Activated T-cell treated with anti-CD3 and anti-CD28 coated beads for 48 hours (primary cell): ENCODE measurements around the gene ARHGAP5.

Experiments
- DNase-seq: peaks from one replicate; pipeline ENCODE4 v3.0.0-alpha.2; 2020; ENCODE audit warnings: low read depth

ARHGAP5 gene

DNA sequence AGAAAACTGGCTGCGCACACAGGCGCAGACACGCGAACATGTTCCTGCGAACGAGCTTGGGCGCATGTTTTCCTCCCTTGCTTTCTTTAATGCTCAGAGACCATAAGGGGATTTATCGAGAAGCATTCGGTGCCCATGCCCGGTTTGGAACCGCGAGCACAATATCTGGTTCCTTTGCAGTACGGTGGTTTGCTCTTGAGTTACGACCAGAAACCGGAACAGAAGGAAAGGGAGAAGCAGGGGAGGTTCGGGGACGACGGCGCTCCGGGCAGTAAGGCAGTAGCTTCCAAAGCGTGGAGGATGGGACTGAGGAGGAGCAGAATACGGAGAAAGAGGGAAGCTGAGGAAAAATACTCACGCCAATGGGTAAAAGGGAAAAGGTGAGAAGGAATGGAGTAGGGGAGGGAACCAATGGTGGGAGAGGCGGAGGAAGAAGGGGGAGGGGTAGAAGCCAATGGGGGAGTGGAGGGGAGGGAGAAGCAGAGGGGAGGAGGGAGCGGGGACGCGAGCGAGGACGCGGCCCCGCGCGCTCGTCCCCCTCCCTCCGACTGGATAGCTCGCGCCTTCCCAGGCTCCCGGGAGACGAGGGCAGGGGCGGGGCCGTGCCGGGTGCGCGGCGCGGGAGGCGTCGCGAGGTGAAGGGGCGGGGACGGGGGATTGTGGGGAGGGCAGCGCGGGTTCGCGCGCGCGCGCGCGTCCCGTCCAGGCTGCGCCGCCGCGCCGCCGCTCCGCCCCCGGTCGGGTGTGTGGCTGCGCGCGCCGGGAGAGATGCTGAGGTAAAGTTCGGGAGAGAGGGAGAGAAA, 625 bp upstream of the ARHGAP5 start:
- DNase-seq = peak; percentile 83

DNA sequence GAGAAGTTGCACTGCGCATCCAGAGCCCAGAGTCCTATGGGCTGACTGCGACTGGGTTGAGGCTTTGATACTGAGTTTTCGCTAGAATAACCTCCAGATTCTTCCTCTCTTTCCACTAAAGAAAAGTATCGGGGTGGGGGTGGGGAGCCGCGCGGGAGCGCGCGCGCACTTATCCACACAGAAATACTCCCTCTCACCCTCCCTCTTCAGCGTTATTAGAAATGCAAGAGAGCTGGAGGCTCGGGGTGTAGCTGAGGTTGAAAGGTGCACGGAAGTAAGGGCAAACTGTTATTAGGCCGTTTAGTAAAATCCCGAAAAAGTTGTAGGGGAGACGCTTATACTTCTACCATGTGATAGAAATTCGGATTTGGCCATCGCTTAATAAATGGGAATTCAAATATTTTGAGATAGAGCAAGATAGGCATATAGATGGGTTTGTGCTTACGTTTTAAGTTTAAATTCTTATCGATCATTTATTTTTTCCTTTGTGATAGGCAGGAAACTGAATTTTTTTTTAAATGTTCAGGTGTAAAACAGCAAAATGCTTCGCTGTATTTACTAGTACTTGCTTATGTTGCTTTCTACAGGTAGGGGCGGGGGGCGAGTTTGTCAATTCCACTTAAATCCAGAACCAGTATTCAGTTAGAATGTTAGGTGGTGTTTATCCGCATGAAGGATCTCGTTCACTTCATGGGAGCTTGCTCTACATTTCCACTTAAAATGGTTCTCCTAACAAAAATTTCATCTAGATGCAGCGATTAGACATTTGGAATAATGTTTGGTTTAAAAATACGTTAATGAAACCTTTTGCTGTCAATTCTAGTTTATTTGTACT, 1.1 kb downstream of the ARHGAP5 start:
- DNase-seq = no peak

DNA sequence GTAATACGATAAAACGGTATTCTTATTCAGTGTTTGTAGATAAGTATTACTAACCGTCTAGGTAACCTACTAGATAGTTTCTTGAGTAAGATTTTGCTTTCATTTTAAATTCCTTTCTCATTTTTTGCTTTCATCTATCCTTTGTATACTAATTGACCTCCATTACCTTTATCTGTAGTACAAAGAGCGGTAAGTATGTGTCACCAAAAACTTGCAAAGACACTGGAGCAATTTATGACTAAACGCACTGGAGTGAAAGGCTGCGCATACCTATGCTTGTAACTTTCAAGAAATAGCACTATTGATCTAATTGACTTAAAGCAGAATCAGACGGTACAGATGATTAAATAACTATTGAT, 1.7 kb downstream of the ARHGAP5 start:
- DNase-seq = no peak

DNA sequence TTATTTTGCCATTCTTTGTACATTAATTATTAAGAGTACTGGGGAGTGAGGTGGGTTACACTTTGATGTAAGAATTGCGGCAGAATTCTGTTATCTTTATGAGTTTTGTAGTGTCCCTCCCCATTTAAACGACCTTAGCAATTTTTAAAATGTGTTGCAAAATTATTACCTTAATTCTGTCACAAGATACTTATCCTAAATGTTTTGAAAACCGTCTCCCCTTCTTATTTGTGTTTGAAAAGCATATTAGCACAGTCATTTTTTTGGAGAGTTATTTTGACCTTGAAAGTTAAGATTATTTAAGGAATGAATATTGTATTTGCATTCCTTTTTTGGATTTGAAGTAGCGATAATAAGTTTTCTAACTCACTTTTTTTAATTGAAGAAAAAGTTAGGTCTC, 2.2 kb downstream of the ARHGAP5 start:
- no peak for DNase-seq

DNA sequence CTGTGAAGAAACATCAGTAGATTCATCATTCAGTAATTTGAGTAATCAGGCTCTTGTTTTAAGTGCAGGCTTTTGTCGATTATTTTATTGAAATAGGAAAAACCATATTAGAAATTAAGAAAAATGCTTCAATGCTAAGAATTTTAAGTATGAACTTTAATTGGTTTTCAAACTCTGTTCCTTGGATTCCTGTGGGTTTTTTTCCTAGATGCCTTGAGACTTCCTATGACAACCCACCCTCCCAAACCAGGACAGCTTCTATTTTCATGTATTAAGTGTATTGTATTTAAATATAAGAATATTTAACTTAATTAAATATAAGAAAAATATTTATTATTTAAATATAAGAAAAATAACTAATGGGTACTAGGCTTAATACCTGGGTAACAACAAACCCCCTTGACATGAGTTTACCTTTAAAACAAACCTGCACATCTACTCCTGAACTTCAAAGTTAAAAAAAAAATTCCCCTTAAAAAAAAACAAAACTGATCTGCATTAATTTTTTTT, 3.0 kb downstream of the ARHGAP5 start:
- DNase-seq = no peak

DNA sequence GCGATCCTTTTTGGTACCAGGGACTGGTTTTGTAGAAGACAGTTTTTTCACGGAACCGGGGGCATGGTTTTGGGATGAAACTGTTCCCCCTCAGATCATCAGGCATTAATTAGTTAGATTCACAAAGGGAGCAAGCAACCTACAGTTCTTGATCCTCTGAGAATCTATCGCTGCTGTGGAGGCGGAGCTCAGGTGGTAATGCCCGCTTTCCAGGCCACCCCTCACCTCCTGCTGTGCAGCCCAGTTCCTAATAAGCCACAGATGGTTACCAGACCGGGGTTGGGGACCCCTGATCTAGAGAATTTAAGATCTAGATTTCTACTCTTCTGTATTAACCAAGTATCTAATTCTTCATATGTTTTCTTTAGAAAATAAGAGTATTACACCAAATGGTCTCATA, 4.8 kb downstream of the ARHGAP5 start:
- no peak for DNase-seq

DNA sequence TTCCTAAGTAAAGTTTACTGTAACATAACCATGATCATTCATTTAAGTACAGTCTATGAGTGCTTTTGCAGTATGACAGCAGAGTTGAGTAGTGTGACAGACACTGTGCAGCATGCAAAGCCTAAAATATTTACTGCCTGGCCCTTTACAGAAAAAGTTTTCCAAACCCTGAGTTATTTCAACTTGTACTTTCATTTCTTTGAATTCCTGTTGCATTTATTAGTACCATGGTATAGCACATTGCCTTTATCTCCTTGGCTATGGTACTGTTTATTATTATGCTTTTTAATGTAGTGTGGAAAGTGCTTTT, 6.2 kb downstream of the ARHGAP5 start:
- no peak for DNase-seq

DNA sequence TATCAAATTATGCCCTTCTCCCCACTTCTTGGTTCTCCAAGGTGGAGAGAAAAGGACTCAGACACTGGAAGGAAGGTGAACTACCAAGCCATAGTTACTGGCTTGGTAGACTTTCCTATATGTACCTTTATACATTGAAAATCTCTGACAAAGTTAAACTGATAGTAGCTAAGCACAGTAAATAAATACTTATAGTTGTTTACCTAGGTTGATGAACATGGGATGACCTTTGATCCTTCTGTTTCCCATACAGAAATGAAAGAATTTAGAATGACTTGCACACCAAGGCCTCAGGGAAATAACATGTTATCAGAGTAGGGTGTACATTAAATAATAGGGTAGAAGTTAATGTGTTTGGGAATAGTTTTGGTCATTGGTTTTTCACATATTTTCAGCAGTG, 6.7 kb downstream of the ARHGAP5 start:
- DNase-seq = no peak

DNA sequence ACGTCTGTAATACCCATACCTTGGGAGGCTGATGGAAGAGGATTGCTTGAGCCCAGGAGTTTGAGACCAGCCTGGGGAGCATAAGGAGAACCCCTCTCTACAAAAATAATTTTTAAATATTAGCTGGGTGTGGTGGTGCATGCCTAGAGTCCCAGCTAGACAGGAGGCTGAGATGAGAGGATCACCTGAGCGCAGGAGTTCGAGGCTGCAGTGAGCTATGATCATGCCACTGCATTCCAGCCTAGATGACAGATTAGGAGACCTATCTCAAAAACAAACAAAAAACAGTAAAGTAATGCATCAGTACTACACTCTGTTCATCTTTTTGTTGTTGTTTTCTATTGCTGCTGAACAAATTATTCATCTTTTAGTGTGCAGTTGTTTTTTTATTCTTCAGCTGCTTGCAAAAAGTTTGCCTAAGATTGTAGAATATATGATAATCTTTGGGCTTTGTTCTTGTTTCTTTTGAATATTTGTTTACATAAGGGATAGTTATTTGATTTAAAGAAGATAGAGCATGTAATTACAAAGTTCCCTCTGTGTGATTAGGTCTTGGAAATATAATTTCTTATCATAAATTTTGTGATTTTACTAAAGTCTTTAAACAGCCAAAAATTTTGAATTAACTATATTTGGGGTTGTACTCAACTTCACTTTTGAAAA, 8.2 kb downstream of the ARHGAP5 start:
- DNase-seq = no peak

DNA sequence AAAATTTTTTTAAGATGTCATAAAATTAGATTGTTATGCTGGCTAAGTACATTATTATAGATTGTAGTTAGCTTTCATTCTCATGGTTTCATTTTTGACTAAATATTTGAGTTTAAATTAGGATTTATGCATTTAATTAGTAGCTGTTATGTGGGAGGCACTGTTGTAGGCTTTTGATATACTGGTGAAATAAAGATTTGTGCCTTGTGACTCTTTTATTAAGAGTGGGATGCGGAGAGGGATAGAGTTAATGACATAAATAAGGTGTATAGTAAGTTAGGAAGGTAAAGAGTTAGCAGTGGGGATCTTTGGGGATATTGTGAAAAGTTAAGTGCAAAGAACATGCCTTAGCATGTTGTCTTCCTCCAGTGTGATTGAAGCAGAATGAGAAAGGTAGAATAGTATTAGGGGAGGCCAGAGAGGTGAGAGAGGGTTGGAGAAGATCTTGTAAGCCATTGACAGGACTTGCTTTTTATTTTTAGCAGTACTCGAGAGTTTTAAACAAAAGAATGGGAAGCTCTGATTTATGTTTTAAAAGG, 8.8 kb downstream of the ARHGAP5 start:
- DNase-seq = no peak

DNA sequence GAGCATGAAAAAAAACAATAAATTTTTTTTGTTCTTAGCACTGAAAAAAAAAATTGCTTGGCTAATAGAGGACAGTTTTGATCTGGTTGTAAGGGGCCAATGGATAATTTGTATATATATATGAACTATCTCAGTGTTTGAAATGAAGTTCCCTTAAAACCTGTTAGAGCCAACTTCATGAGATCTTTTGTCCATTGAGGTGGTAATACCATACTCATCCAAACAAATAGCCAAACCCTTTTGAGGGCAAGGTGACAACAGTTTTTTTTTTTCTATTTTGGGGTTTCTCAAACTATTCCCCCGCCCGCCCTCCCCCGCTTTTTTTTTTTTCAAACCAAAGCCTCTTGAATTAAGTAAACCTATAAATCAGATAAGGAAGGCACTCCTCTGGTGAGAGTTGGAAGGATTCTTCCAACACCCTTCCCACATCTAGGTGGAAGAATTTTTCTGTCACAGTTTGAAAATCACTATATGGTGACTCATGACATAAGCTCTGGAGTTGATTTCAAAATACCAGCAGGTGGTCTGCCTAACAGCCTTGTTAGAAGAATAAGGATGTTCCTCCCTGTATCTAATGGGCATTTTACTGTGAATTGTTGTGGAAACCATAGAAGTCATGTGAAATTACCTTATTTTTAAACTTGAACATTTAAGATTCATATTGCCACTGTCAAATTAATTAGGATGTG, 10.2 kb downstream of the ARHGAP5 start:
- no peak for DNase-seq

DNA sequence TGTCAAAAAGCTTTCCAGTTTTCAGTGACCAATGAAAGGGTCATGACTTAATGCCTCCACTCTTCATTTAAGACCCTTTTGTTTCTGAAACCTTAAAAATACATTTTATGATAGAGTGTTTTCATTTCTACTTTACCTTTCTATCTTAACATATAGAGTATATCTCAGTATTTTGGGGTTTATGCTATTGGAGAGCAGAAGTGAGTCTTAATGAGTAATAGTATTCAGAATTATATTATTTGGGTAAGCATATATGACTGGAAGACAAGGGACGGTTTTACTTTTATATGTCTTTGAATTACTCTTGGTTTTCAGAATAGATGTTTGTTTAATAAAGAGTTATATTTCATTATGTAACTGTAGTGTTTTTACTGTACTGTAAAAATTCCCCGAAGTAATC, 10.8 kb downstream of the ARHGAP5 start:
- DNase-seq = no peak

DNA sequence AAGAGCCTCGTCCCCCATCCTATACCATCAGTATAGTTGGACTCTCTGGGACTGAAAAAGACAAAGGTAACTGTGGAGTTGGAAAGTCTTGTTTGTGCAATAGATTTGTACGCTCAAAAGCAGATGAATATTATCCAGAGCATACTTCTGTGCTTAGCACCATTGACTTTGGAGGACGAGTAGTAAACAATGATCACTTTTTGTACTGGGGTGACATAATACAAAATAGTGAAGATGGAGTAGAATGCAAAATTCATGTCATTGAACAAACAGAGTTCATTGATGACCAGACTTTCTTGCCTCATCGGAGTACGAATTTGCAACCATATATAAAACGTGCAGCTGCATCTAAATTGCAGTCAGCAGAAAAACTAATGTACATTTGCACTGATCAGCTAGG, 13.6 kb downstream of the ARHGAP5 start:
- DNase-seq = no peak

DNA sequence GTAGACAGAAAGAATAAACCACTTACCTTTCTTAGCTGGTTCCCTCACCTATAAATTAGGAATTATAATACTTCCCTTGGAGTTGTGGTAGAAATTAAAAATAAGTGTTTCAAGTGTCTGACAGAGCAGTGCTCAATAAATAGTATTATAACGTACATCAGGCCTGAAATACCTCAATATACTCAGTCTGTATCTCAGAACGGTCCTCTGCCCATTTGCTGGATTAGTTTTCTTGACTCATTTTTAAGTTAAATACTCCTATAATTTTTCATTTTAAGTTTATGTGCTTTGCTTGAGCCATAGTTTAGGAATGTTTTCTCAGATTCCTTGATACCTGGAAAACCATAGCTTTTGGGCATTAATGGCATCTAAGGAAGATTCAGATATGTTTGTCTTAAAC, 22.4 kb downstream of the ARHGAP5 start:
- DNase-seq = no peak

DNA sequence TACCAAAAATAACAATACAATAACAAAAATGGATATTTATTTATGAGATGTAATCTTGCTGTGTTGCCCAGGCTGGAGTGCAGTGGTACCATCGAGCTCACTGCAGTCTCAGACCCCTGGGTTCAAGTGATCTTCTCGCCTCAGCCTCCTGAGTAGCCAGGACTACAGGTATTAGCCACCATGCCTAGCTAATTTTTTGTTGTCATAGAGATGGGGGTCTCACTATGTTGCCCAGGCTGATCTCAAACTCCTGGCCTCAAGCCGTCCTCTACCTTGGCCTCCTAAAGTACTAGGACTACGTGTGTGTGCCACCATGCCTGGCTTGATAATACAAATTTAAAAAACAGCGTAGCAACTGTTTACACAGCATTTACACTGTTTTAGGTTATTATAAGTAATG, 23.1 kb downstream of the ARHGAP5 start:
- DNase-seq = no peak

DNA sequence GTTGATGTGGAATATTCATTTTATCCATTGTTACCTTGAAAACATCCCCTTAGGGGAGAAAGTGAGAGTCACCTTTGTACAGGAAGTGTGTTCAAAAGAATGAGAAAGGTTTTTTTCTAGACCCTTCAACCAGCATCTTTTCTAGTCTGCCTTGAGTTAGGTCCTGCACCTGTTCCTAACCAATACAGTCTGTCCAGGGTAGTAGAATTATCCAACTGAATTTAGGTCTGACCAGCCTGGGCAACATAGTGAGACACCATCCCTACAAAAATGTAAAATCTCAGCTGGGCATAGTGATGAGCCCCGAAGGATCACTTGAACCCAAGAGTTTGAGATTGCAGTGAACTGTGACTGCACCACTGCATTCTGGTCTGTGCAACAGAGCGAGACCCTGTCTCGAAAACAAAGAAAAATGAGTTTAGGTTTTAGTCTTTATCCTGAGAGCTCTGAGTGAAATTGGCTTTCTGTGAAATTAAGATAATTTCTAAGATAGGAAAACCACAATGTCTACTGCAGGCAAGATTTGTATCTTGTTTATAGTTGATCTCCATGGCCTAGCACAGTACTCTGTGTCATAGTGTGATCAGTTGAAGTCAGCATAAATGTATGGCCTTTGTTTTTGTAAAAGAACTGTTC, 25.2 kb downstream of the ARHGAP5 start:
- no peak for DNase-seq

DNA sequence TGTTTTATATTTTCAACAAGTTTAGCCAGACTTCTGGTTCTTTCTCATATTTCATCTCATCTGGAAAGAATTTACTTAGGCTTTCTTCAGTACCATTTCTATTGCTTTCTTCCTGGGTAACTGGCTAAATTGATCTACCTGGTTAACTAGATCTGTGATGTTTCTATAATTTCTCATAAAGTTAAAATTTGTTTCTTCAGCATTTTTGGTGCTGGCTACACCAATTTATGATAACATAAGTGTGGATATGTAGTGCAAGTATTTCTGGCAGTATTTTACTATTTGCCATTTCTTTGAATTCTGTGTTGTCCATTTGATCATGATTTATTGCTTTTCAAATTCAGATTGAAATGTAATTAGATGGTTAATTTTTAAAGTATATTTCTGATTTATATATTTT, 25.9 kb downstream of the ARHGAP5 start:
- DNase-seq = no peak

DNA sequence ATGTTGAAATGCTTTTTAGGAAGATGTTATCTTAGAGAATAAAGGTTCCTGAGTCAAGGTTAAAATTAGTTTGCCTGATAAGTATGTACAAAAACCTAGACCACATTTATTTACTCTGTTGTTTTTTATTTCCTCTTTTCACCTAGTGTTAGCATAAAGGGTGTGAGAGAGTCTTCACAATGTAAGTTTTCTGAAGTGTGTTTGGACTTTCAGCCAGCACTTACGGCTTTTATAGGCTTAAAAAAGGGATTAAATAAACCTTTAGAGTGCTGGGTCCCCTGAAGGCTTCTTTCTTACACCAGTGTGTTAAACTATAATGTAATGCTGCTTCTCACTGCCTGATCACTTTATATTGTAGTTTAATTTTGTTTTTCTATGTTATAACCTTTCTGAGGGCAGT, 27.2 kb downstream of the ARHGAP5 start:
- no peak for DNase-seq

DNA sequence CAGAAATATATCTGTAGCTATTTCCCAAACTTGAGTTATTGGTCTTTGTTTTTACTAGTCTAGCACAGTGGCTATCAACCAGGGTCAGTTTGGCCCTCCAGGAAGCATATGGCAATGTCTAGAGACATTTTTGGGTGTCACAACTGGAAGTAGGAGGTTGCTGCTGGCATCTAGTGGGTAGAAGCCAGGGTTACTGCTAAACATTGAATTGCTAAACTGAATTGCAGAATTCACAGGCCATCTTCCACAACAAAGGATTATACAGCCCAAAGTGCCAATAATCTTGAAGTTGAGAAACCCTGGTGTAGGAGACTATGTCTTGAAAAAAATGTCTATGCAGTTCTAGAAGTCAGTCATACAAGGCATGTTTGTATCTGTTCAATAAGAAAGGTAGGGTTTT, 27.7 kb downstream of the ARHGAP5 start:
- DNase-seq = no peak

DNA sequence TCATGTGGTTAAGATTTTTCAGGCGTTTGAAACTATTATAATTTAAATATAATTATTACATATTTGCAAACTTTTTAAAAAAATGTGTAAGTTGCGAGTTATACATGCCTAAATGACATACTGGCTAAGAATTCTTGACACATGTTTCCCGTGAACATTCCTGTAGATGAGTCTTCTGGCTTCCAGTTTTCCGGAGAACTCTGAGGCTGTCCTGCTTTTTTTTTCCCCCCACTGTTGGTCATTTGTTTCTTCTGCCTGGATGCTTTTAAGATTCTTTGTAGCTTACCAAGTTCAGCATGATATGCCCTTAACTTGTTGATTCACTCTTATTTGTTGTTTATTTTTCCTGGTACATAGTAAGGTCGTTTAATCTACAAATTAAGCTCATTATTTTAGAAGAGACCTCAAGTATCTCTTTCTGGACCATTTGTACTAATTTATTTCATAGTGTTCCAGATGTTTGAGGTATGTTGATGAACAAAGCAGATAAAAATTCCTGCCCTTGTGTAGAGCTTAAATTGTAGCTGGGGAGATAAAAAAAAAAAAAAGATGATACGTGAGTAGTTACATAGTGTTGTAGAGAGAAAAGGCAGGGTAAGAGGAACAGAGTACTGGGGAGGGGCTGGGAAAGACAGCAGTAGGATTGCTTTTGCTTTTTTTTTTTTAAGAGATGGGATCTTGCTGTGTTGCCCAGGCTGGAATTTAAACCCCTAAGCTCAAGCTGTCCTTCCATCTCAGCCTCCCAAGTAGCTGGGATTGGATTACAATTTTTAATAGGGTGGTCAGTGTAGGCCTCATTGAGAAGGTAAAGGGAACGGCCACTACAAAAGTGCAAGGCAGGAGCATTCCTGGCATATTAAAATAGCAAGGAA, 32.8 kb downstream of the ARHGAP5 start:
- DNase-seq = no peak

DNA sequence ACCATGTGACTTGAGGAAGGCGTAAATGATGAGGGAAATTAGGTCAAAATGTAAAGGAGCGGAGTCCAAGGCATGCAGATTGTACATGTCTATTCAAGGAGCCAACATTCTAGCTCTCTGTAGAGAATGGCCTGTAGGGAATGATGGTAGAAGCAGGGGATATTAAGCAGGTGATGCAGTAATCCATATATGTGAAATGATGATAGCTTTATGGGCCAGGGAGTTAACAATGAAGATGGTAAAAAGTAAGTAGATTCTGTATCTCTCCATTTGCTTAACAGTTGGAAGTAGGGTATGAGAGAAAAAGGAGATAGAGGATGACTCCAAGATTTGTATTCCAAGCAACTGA, 33.4 kb downstream of the ARHGAP5 start:
- no peak for DNase-seq
